ENCODE data around the gene CRYBG3. TPM values are rescaled to one million over a fixed set of nuclear protein-coding genes. Genes with fewer than 3 reads are reported as not detected.

The CRYBG3 gene
- polyA plus RNA-seq, 4 donors = 19.1 to 24.3 (median 21.7) TPM

GRCh38 chr3:97969541-97969940, 147.7 kb downstream of the CRYBG3 start:
- no peak for DNase-seq (ENCODE audit: low read depth in 4 of 4, low spot score in 3 of 4)

- DNase-seq (ENCODE audit: low read depth in 4 of 4, low spot score in 3 of 4) = no peak
Observed at GRCh38 chr3:97970156-97970555, 148.3 kb downstream of the CRYBG3 start.

- no peak for DNase-seq (ENCODE audit: low read depth in 4 of 4, low spot score in 3 of 4)
Observed at GRCh38 chr3:97970956-97971620, 149.3 kb downstream of the CRYBG3 start.

GRCh38 chr3:97971679-97972567, 150.1 kb downstream of the CRYBG3 start, which contains the start of gene RIOX2:
RIOX2 (minus strand) TSS chr3:97972431; CDS start chr3:97967593, 4,838 bp downstream.
- peak in 3 of 4 donors; percentile 18 to 37 (median 27) for DNase-seq (ENCODE audit: low read depth in 4 of 4, low spot score in 3 of 4)

GRCh38 chr3:97972976-97973375, 151.2 kb downstream of the CRYBG3 start:
- DNase-seq (ENCODE audit: low read depth in 4 of 4, low spot score in 3 of 4) = no peak

GRCh38 chr3:97974996-97975395, 153.2 kb downstream of the CRYBG3 start:
- no peak for DNase-seq (ENCODE audit: low read depth in 4 of 4, low spot score in 3 of 4)

GRCh38 chr3:97975466-97975865, 153.7 kb downstream of the CRYBG3 start:
- no peak for DNase-seq (ENCODE audit: low read depth in 4 of 4, low spot score in 3 of 4)

- DNase-seq (ENCODE audit: low read depth in 4 of 4, low spot score in 3 of 4) = no peak
Observed at GRCh38 chr3:97979610-97980009, 157.8 kb downstream of the CRYBG3 start.

- no peak for DNase-seq (ENCODE audit: low read depth in 4 of 4, low spot score in 3 of 4)
Observed at GRCh38 chr3:97981886-97982285, 160.1 kb downstream of the CRYBG3 start.

- DNase-seq (ENCODE audit: low read depth in 4 of 4, low spot score in 3 of 4) = no peak
Observed at GRCh38 chr3:97983933-97984491, 162.2 kb downstream of the CRYBG3 start.

GRCh38 chr3:97987306-97987705, 165.5 kb downstream of the CRYBG3 start:
- DNase-seq (ENCODE audit: low read depth in 4 of 4, low spot score in 3 of 4) = no peak

GRCh38 chr3:97988784-97989568, 167.2 kb downstream of the CRYBG3 start:
- DNase-seq (ENCODE audit: low read depth in 4 of 4, low spot score in 3 of 4) = no peak

- no peak for DNase-seq (ENCODE audit: low read depth in 4 of 4, low spot score in 3 of 4)
Observed at GRCh38 chr3:97990624-97991292, 168.9 kb downstream of the CRYBG3 start.

GRCh38 chr3:97991293-97991682, 169.5 kb downstream of the CRYBG3 start:
- DNase-seq (ENCODE audit: low read depth in 4 of 4, low spot score in 3 of 4) = no peak

- DNase-seq (ENCODE audit: low read depth in 4 of 4, low spot score in 3 of 4) = no peak
Observed at GRCh38 chr3:97992547-97993173, 170.8 kb downstream of the CRYBG3 start.

- no peak for DNase-seq (ENCODE audit: low read depth in 4 of 4, low spot score in 3 of 4)
Observed at GRCh38 chr3:97993526-97993925, 171.7 kb downstream of the CRYBG3 start.

- no peak for DNase-seq (ENCODE audit: low read depth in 4 of 4, low spot score in 3 of 4)
Observed at GRCh38 chr3:97994328-97994945, 172.6 kb downstream of the CRYBG3 start.
